Heart left ventricle (tissue), 13 donors: ENCODE measurements around the gene FUT8.

Experiments used
- CTCF ChIP-seq, 12 donors: fragments of 200-600 bp; sonication (generic) in 4 of 12; IDR thresholded peaks; one replicate each; pipeline versions ENCODE4 v1.5.0 to v1.8.0; 2018 to 2022; ENCODE audit warnings: antibody characterized with exemption in 12 of 12, mild to moderate bottlenecking in 5 of 12
- POLR2A ChIP-seq, 2 donors: fragments of 450-650 bp; IDR thresholded peaks; one replicate each; pipeline ENCODE4 v1.6.1; 2017; ENCODE audit warnings: antibody characterized with exemption in 2 of 2, mild to moderate bottlenecking in 2 of 2, moderate library complexity in 2 of 2
- donor health status: ischemic (EF 13 %, LVEDD 7.1; RV severe dilation, severe dysfunction).
- donor health status: DM: no; HTN: yes; CAD: no.
- donor health status: DM: no; HTN: no; CAD: no.
- donor health status: ischemic (EF 25% LVEDD 6.9; RV normal size, moderate dysfunction).
- donor health status: ischemic (EF 25% LVEDD 5.7; RV mildly dilated, moderate dysfunction).
- donor health status: ischemic (EF 35%, LVEDD 5.7; RV mildly dilated, moderate dysfunction).
- donor health status: nonischemic (EF 11% LVEDD 7.7; RV severe dilation, severe dysfunction).
- donor health status: DM: yes; HTN: yes; CAD: no.
- donor health status: PGD.
- donor health status: ischemic (EF 29% LVEDD 5.4; RV normal size, mild dysfunction).
- donor health status: nonischemic (EF 23%, LVEDD 6.1; RV moderate dilation, normal function).

GRCh38 chr14:65371784-65372183 lies 40.7 kb upstream of the FUT8 start:
- TF ChIP-seq CTCF (IDR thresholded peaks at IDR 0.05) (no peak), POLR2A (IDR thresholded peaks at IDR 0.05) (no peak)
